ENCODE measurements around the gene SNX32.

Gene SNX32

DNA sequence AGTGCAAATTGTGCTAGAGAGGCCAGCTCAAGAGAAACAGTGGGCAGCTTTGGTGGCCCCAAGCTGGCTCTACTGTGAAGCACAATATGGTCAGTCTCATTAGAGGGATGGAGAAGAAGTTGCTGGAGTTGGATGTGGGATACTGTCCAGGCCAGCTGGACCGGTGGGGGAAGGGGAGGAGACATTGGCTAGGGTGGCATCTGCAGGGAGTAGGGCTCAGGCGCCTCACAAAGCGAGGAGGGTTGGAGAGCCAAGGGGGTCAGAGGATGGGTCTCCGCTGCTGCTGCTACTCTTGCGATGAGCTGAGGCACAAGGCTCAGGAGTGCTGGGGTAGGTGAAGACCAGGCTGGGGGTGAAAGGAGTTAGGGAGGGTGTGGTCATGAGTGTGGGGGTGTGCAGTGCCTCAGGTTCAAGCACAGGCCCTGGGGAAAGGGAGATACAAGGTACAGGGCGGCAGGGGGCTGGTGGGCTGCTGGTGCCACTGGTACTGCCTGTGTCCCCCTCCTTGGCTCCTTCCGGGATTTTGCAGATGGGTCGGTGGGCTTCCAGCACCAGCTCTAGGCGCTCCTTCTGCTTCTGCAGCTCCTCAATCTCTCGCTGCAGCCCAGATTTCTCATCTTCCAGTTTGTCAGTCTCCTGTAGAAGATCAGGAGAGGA is 59.0 kb downstream of the SNX32 start:
- no peak overlapping the region for H3K4me2 ChIP-seq (ENCODE audit: low read length)
- no peak overlapping the region for H3K9ac ChIP-seq
- no peak overlapping the region for H2AFZ ChIP-seq
- H3K27ac ChIP-seq: no peak overlapping the region
- no peaks in the 10 kb centered on the region for H3K79me2 ChIP-seq
- TF ChIP-seq, protein P1, sequence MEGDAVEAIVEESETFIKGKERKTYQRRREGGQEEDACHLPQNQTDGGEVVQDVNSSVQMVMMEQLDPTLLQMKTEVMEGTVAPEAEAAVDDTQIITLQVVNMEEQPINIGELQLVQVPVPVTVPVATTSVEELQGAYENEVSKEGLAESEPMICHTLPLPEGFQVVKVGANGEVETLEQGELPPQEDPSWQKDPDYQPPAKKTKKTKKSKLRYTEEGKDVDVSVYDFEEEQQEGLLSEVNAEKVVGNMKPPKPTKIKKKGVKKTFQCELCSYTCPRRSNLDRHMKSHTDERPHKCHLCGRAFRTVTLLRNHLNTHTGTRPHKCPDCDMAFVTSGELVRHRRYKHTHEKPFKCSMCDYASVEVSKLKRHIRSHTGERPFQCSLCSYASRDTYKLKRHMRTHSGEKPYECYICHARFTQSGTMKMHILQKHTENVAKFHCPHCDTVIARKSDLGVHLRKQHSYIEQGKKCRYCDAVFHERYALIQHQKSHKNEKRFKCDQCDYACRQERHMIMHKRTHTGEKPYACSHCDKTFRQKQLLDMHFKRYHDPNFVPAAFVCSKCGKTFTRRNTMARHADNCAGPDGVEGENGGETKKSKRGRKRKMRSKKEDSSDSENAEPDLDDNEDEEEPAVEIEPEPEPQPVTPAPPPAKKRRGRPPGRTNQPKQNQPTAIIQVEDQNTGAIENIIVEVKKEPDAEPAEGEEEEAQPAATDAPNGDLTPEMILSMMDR (IDR thresholded peaks at IDR 0.05): no peak
- peaks cover 3% of the 10 kb centered on the region for H3K4me1 ChIP-seq
- H3K4me3 ChIP-seq (ENCODE audit: low read depth, low read length): no peak overlapping the region
- no peaks in the 10 kb centered on the region for H3K9me3 ChIP-seq (ENCODE audit: control insufficient read depth, low read length)
- no peaks in the 10 kb centered on the region for H3K27me3 ChIP-seq (ENCODE audit: control insufficient read depth, insufficient read depth, low read length)
- H3K36me3 ChIP-seq (ENCODE audit: control insufficient read depth, insufficient read depth, low read length): no peaks in the 10 kb centered on the region

DNA sequence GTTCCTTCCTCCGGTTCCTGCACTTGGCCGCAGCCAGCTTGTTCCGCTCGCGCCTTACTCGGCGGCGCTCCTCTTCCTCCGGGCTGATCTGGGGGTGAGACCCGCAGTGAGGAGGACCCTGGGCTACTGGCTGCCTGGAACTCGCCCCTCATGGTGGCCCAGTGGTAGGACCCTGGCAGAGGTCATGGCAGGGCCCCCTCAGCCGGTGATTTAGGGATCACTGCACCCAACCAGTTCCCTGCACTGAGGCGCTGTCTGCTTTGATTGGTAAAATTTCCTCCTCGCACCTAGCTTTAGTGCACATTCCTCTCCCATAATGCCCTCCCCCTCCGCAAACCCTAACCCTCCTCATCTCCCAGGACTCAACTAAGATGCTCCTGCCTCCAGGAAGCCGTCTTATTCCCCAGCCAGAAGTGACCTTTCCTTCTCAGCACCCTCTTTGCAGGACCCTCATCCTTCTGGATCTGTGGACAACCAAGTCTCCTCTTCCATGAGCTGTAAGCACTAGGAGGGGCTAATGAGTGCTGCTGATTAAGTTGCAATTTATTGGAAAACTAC is 60.4 kb downstream of the SNX32 start:
- H3K36me3 ChIP-seq (ENCODE audit: control insufficient read depth, insufficient read depth, low read length): no peaks in the 10 kb centered on the region
- no peaks in the 10 kb centered on the region for H3K9me3 ChIP-seq (ENCODE audit: control insufficient read depth, low read length)
- no peaks in the 10 kb centered on the region for H3K79me2 ChIP-seq
- no peak overlapping the region for H3K4me2 ChIP-seq (ENCODE audit: low read length)
- TF ChIP-seq, protein P1 (IDR thresholded peaks at IDR 0.05): no peak
- no peaks in the 10 kb centered on the region for H3K27me3 ChIP-seq (ENCODE audit: control insufficient read depth, insufficient read depth, low read length)
- no peak overlapping the region for H2AFZ ChIP-seq
- H3K27ac ChIP-seq: peak overlapping the region; percentile 75
- H3K4me1 ChIP-seq: peaks cover 3% of the 10 kb centered on the region
- H3K9ac ChIP-seq: no peak overlapping the region
- peak overlapping the region; percentile 5 for H3K4me3 ChIP-seq (ENCODE audit: low read depth, low read length)

DNA sequence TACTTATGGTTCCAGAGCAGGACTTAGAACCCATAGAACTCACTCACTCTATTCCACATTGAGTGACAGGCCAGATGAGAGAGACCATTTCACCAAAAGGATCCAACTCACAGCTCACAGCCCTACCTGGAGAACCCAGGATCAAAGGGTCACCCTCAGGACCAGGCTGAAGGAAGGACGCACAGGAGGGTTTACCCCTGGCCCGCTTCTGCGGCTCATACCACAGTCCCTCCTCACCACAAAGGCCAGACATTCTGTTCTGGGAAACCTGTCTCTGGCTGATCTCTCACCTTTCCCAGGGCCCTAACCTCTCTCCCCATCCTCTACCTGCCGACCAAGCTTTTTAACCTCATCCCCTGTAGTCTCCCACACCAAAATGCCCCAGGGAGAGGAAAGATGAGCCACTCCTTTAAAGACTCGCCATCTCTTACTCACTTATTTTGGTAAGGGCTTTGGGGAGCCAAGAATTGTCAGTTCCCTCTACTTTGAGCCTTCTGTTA is 61.8 kb downstream of the SNX32 start:
- TF ChIP-seq, protein P1 (IDR thresholded peaks at IDR 0.05): no peak
- Histone ChIP-seq H3K4me3 (ENCODE audit: low read depth, low read length) (no peak overlapping the region), H3K27ac (no peak overlapping the region), H3K36me3 (ENCODE audit: control insufficient read depth, insufficient read depth, low read length) (no peaks in the 10 kb centered on the region), H3K4me2 (ENCODE audit: low read length) (no peak overlapping the region), H3K79me2 (no peaks in the 10 kb centered on the region), H3K9me3 (ENCODE audit: control insufficient read depth, low read length) (no peaks in the 10 kb centered on the region), H3K9ac (no peak overlapping the region), H3K27me3 (ENCODE audit: control insufficient read depth, insufficient read depth, low read length) (no peaks in the 10 kb centered on the region), H3K4me1 (no peaks in the 10 kb centered on the region), H2AFZ (no peak overlapping the region)

DNA sequence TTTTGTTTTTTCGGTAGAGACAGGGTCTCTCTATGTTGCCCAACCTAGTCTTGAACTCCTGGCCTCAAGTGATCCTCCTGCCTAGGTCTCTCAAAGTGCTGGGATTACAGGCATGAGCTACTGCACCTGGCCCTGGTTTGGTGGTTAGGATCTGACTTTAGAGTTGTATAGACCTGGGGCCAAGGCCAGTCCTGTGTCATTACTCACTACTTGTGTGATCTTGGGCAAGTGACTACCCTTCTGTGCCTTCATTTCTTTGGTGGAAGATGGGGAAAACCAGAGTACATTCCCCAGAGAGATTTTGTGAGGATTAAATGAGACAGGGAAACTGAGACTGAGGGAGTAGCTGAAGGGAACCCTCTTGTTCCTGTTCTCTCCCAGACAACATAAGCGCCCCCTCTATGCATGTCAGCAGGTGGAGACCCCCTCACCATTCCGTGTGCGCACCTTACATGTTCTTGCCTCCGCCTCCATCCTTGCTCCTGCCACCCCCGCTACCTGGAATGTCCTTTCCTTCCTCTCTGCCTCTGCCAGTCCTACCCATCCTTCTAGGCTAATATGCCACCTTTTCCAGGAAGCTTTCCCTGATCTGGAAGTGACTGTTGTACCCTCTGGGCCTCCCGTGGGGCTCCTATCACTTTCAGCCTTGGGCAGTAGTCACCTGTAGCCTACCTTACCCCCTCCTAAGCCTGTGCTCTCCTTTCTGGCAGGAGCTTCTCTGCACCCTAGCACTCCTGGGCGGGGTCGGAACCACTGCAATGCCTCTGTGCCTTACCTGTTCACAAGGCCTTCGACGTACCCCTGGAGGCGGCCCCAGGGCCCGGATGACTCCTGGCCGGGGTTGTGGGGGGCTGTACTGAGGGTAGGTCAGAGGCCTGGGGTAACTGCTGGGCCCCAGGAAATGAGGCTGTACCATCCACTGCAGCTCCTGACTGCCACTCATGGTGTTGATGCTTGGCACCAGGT is 62.6 kb downstream of the SNX32 start:
- H3K79me2 ChIP-seq: no peaks in the 10 kb centered on the region
- H3K4me1 ChIP-seq: no peaks in the 10 kb centered on the region
- no peaks in the 10 kb centered on the region for H3K27me3 ChIP-seq (ENCODE audit: control insufficient read depth, insufficient read depth, low read length)
- no peak overlapping the region for H2AFZ ChIP-seq
- no peak overlapping the region for H3K9ac ChIP-seq
- H3K9me3 ChIP-seq (ENCODE audit: control insufficient read depth, low read length): no peaks in the 10 kb centered on the region
- H3K27ac ChIP-seq: no peak overlapping the region
- no peaks in the 10 kb centered on the region for H3K36me3 ChIP-seq (ENCODE audit: control insufficient read depth, insufficient read depth, low read length)
- TF ChIP-seq, protein P1 (IDR thresholded peaks at IDR 0.05): no peak
- H3K4me3 ChIP-seq (ENCODE audit: low read depth, low read length): no peak overlapping the region
- H3K4me2 ChIP-seq (ENCODE audit: low read length): no peak overlapping the region
